Stomach (tissue), 4 donors: ENCODE data around the gene GMDS.

Source experiments
- EP300 ChIP-seq: sonication (generic); formaldehyde crosslinking; IDR thresholded peaks from one replicate; pipeline ENCODE4 v1.6.1; 2017; ENCODE audit warnings: antibody characterized with exemption
- POLR2A ChIP-seq, 4 donors: fragments of 450-650 bp; IDR thresholded peaks; one replicate each; pipeline ENCODE4 v1.6.1; 2016; ENCODE audit warnings: antibody characterized with exemption in 4 of 4, control low read depth in 2 of 4, mild to moderate bottlenecking in 1 of 4, moderate library complexity in 1 of 4
- POLR2AphosphoS5 ChIP-seq, 3 donors: sonication (generic); formaldehyde crosslinking; IDR thresholded peaks; one replicate each; pipeline ENCODE4 v1.6.1; 2016; ENCODE audit warnings: antibody characterized with exemption in 3 of 3
- TF ChIP-seq, protein P1 (sequence below), 7 experiments: fragments of 450-650 bp in 4 of 7; fragments of 200-600 bp in 3 of 7; sonication (generic) in 3 of 7; IDR thresholded peaks; one replicate each; pipeline ENCODE4 v1.5.1; 2016 to 2019; ENCODE audit warnings: antibody characterized with exemption in 7 of 7, control low read depth in 2 of 7, mild to moderate bottlenecking in 1 of 7

DNA sequence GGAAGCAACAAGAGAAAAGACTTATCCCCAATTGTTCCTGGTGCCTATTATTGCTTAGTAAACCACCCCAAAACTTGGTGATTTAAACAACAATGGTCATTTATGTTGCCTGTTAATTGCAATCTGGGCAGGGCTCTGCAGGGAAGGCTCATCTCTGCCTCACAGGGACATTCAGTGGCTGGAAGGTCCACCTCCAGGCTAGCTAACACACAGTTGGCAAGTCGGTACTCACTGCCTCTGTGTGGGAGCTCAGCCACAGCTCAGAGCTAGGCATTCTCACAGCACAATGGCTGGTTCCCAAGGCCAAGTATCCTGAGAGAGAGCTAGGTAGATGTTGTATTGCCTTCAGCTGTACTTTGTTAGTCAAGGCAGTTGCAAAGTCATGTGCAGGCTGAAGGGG is 18.5 kb upstream of the GMDS start:
- TF ChIP-seq, protein P1, sequence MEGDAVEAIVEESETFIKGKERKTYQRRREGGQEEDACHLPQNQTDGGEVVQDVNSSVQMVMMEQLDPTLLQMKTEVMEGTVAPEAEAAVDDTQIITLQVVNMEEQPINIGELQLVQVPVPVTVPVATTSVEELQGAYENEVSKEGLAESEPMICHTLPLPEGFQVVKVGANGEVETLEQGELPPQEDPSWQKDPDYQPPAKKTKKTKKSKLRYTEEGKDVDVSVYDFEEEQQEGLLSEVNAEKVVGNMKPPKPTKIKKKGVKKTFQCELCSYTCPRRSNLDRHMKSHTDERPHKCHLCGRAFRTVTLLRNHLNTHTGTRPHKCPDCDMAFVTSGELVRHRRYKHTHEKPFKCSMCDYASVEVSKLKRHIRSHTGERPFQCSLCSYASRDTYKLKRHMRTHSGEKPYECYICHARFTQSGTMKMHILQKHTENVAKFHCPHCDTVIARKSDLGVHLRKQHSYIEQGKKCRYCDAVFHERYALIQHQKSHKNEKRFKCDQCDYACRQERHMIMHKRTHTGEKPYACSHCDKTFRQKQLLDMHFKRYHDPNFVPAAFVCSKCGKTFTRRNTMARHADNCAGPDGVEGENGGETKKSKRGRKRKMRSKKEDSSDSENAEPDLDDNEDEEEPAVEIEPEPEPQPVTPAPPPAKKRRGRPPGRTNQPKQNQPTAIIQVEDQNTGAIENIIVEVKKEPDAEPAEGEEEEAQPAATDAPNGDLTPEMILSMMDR (IDR thresholded peaks at IDR 0.05): no peak
- TF ChIP-seq POLR2AphosphoS5 (IDR thresholded peaks at IDR 0.05) (no peak), POLR2A (IDR thresholded peaks at IDR 0.05) (no peak), EP300 (no peak)
